Keratinocyte (primary cell): ENCODE results near the gene RIMS4.

Source experiments
- EZH2 ChIP-seq: IDR thresholded peaks from one replicate; pipeline ENCODE4 v1.6.1; 2012; ENCODE audit warnings: inconsistent platforms, mild to moderate bottlenecking, low read length, moderate library complexity
- TF ChIP-seq, protein P1 (sequence below), 3 experiments: IDR thresholded peaks in 1 of 3; conservative IDR thresholded peaks in 1 of 3; optimal IDR thresholded peaks in 1 of 3; 2 replicates in 2 of 3; 3 replicates in 1 of 3; pipeline versions ENCODE3 to v1.5.1; 2011; ENCODE audit warnings: low read length in 3 of 3, mild to moderate bottlenecking in 3 of 3, moderate library complexity in 2 of 3, control low read depth in 1 of 3, inconsistent platforms in 1 of 3; ENCODE audit not compliant: insufficient read depth in 2 of 3; ENCODE audit errors: extremely low read depth in 1 of 3

DNA sequence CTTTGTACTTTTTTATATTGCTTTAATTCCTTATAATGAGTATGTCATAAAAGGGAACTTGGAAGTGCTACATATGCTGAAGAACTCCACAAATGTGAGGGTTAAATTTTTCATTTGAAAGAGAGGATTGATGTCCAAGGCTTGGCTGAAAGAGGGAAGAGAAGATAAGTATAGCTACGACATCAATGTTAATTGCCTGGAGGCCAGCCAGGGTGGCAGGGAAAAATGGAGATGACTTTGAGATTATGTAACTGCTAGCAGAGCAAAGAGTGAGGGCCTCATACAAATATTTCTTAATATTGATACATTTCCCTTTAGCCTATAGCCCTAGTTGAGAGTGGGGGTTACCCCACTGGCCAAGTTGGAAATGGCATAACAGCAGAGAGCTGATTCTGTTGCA is 24.8 kb upstream of the RIMS4 start:
- TF ChIP-seq, protein P1, sequence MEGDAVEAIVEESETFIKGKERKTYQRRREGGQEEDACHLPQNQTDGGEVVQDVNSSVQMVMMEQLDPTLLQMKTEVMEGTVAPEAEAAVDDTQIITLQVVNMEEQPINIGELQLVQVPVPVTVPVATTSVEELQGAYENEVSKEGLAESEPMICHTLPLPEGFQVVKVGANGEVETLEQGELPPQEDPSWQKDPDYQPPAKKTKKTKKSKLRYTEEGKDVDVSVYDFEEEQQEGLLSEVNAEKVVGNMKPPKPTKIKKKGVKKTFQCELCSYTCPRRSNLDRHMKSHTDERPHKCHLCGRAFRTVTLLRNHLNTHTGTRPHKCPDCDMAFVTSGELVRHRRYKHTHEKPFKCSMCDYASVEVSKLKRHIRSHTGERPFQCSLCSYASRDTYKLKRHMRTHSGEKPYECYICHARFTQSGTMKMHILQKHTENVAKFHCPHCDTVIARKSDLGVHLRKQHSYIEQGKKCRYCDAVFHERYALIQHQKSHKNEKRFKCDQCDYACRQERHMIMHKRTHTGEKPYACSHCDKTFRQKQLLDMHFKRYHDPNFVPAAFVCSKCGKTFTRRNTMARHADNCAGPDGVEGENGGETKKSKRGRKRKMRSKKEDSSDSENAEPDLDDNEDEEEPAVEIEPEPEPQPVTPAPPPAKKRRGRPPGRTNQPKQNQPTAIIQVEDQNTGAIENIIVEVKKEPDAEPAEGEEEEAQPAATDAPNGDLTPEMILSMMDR (optimal IDR thresholded peaks at IDR 0.05 in 1 of 3, IDR thresholded peaks at IDR 0.05 in 1 of 3, conservative IDR thresholded peaks at IDR 0.05 in 1 of 3; ENCODE audit: extremely low read depth in 1 of 3, insufficient read depth in 2 of 3, low read length in 3 of 3): no peak
- TF ChIP-seq EZH2: no peak
